GM12878 (cell line): Measurements from ENCODE around the gene DBN1. TPM values are rescaled to one million over a fixed set of nuclear protein-coding genes. Genes with fewer than 3 reads are reported as not detected.
A peak's percentile ranks its signal among the peaks of the same experiment; 100 is the strongest.

ENCODE experiments used
- BCL11A ChIP-seq: IDR thresholded peaks from 2 replicates; pipeline ENCODE4 v1.6.1; 2011; ENCODE audit warnings: low read depth, low read length
- BMI1 ChIP-seq: fragments of 450-650 bp; IDR thresholded peaks from 2 replicates; pipeline ENCODE4 v1.6.1; 2016; ENCODE audit warnings: mild to moderate bottlenecking, moderate library complexity, borderline replicate concordance
- CEBPB ChIP-seq, 2 experiments: fragments of 150-350 bp in 1 of 2; IDR thresholded peaks; 2 replicates each; pipeline ENCODE4 v1.6.1; 2012 to 2014; ENCODE audit warnings: low read depth in 2 of 2, low read length in 2 of 2, borderline replicate concordance in 1 of 2, inconsistent platforms in 1 of 2
- CHD2 ChIP-seq: IDR thresholded peaks from 2 replicates; pipeline ENCODE4 v1.6.1; 2011; ENCODE audit warnings: low read depth, low read length, improper control_type of control experiment, borderline replicate concordance
- CREB1 ChIP-seq: IDR thresholded peaks from 2 replicates; pipeline ENCODE4 v1.6.1; 2012; ENCODE audit warnings: low read depth, mild to moderate bottlenecking, inconsistent platforms
- CREM ChIP-seq: IDR thresholded peaks from 2 replicates; pipeline ENCODE4 v1.6.1; 2014; ENCODE audit warnings: antibody characterized with exemption, low read depth
- DPF2 ChIP-seq: fragments of 450-650 bp; IDR thresholded peaks from 2 replicates; pipeline ENCODE4 v1.6.1; 2017; ENCODE audit warnings: mild to moderate bottlenecking
- EP300 ChIP-seq, 2 experiments: fragments of 150-350 bp in 1 of 2; IDR thresholded peaks; 2 replicates each; pipeline ENCODE4 v1.6.1; 2011 to 2012; ENCODE audit warnings: low read depth in 2 of 2, low read length in 2 of 2, borderline replicate concordance in 1 of 2, improper control_type of control experiment in 1 of 2, inconsistent platforms in 1 of 2; ENCODE audit not compliant: control insufficient read depth in 1 of 2
- HCFC1 ChIP-seq: fragments of 150-350 bp; IDR thresholded peaks from 2 replicates; pipeline ENCODE4 v1.6.1; 2014; ENCODE audit warnings: low read length
- HDAC2 ChIP-seq: fragments of 200-600 bp; sonication (generic); IDR thresholded peaks from 2 replicates; pipeline ENCODE4 v1.6.1; 2017
- LARP7 ChIP-seq: fragments of 450-650 bp; IDR thresholded peaks from 2 replicates; pipeline ENCODE4 v1.6.1; 2017; ENCODE audit warnings: mild to moderate bottlenecking
- MAX ChIP-seq: IDR thresholded peaks from 2 replicates; pipeline ENCODE4 v1.6.1; 2012; ENCODE audit warnings: low read depth, low read length, improper control_type of control experiment
- MEF2A ChIP-seq: IDR thresholded peaks from 2 replicates; pipeline ENCODE4 v1.6.1; 2011; ENCODE audit warnings: low read depth, mild to moderate bottlenecking, low read length, moderate library complexity; ENCODE audit not compliant: insufficient read depth
- MTA2 ChIP-seq: fragments of 450-650 bp; IDR thresholded peaks from 2 replicates; pipeline ENCODE4 v1.6.1; 2016; ENCODE audit warnings: low read depth, mild to moderate bottlenecking, moderate library complexity
- MXI1 ChIP-seq: fragments of 150-350 bp; IDR thresholded peaks from 2 replicates; pipeline ENCODE4 v1.6.1; 2011; ENCODE audit warnings: low read depth, mild to moderate bottlenecking, inconsistent platforms, low read length, improper control_type of control experiment
- NR2F1 ChIP-seq: fragments of 450-650 bp; conservative IDR thresholded peaks from 2 replicates; pipeline ENCODE4 v1.6.1; 2017; ENCODE audit warnings: mild to moderate bottlenecking
- NRF1 ChIP-seq: conservative IDR thresholded peaks from 2 replicates; pipeline ENCODE4 v1.6.1; 2011; ENCODE audit warnings: mild to moderate bottlenecking, low read depth, low read length, improper control_type of control experiment
- SMAD1 ChIP-seq: fragments of 450-650 bp; IDR thresholded peaks from 2 replicates; pipeline ENCODE4 v1.6.1; 2018; ENCODE audit warnings: mild to moderate bottlenecking, low read depth; ENCODE audit not compliant: partially characterized antibody
- SMARCA5 ChIP-seq: fragments of 450-650 bp; IDR thresholded peaks from 2 replicates; pipeline ENCODE4 v1.6.1; 2017; ENCODE audit warnings: mild to moderate bottlenecking
- SP1 ChIP-seq: IDR thresholded peaks from one replicate; pipeline ENCODE4 v1.6.1; 2011; ENCODE audit warnings: low read depth, low read length
- SREBF1 ChIP-seq: IDR thresholded peaks from 2 replicates; pipeline ENCODE4 v1.6.1; 2012; ENCODE audit warnings: mild to moderate bottlenecking, low read length
- TBL1XR1 ChIP-seq: IDR thresholded peaks from 2 replicates; pipeline ENCODE4 v1.6.1; 2012; ENCODE audit warnings: low read depth, low read length, improper control_type of control experiment
- TCF3 ChIP-seq: IDR thresholded peaks from 2 replicates; pipeline ENCODE4 v1.6.1; 2012; ENCODE audit warnings: low read depth, mild to moderate bottlenecking, low read length, borderline replicate concordance; ENCODE audit not compliant: insufficient read depth
- YY1 ChIP-seq: IDR thresholded peaks from 2 replicates; pipeline ENCODE4 v1.6.1; 2011; ENCODE audit warnings: low read depth, mild to moderate bottlenecking, low read length
- ZBED1 ChIP-seq: IDR thresholded peaks from 2 replicates; pipeline ENCODE4 v1.6.1; 2016; ENCODE audit warnings: borderline replicate concordance
- ZBTB11 ChIP-seq: fragments of 450-650 bp; formaldehyde crosslinking; IDR thresholded peaks from 2 replicates; pipeline ENCODE4 v1.5.0; 2022; ENCODE audit warnings: mild to moderate bottlenecking, missing genetic modification characterization
- polyA plus RNA-seq, 11 experiments: library from polyadenylated mRNA; depleted of rRNA in 4 of 11; unstranded in 6 of 11; stranded (reverse) in 5 of 11; fragments of >200 nt; fragmentation: Nextera tagmentation in 4 of 11; fragmentation: Illumina TruSeq in 1 of 11; extraction: Ambion mirVana in 4 of 11; extraction: Trizol in 1 of 11; gene quantifications; 1 replicate in 1 of 11; 2 replicates in 10 of 11; pipeline versions ENCODE4 v1.2.1 to v1.2.3, GENCODE V29; 2011 to 2016; ENCODE audit warnings: inconsistent platforms in 2 of 11, missing spikeins in 2 of 11, low read depth in 1 of 11
- total RNA-seq, 4 experiments: library from RNA; depleted of rRNA in 3 of 4; stranded (reverse); fragments of >200 nt in 3 of 4; fragmentation: Illumina TruSeq in 1 of 4; extraction: Trizol in 1 of 4; gene quantifications; 2 replicates each; pipeline versions ENCODE4 v1.2.1 to v1.2.3, GENCODE V29; 2013 to 2021
- TF ChIP-seq, protein P1 (sequence below): fragments of 450-650 bp; IDR thresholded peaks from 2 replicates; pipeline ENCODE4 v1.6.1; 2016; ENCODE audit warnings: mild to moderate bottlenecking

Gene DBN1
- total and polyA plus RNA-seq, 10 of the 15 experiments (the other 5 are each of a cell fraction or from before 2014, with no cell fraction given) = 0.18 to 81.0 (median 27.9) TPM

DNA sequence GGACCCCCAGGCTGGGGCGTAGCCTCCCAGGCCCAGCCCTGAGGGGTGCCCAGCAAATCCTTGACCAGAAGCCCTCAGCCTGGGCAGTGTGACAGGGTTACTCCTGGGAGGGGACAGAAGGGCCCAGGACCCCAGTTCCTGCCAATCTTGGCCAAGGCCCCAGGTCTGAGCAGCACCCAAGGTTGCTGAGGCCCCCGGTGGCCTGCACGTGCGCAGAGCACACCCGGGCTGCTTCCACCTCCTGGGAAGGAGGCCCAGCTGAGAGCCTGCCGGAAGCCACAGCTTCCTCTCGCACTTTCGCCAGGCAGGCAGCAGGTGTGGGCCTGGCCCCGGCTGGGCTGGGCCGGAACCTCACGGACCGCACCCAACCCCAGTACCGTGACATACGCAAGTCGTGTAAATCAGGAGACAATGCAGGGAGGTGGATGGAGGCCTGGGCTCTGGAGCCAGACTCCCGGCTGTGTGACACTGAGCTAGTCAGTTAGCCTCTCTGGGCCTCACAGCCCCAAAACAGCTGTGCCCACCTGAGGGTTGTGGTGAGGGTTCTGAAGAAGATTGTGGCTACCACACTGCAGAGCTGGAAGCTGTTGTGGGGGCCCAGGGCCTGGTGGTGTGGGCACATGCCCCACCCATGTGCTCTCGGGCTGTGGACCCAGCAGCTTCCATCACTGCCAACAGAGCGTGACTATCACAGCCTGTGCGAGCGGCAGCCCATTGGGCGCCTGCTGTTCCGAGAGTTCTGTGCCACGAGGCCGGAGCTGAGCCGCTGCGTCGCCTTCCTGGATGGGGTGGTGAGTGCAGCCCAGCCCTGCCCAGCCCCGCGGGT is 41.9 kb downstream of the DBN1 start (continued):
- TF ChIP-seq BMI1 (no peak), HCFC1 (no peak), ZBED1 (peak; percentile 98), TCF3 (peak; percentile 100), SMAD1 (no peak), CREM (peak; percentile 65; the same call in 1 of the 2 replicates), CEBPB (IDR thresholded peaks at IDR 0.05; ENCODE audit: borderline replicate concordance in 1 of 2, low read depth in 2 of 2, low read length in 2 of 2) (no peak), NR2F1 (peak; percentile 32; the same call in 1 of the 2 replicates), MXI1 (0 out of 2 replicates have a peak, but pooled peaks have one; percentile 31), CREB1 (no peak), YY1 (peak; percentile 5; the same call in 1 of the 2 replicates), SREBF1 (no peak), ZBTB11 (CRISPR knock-in tag) (no peak), MAX (peak; percentile 80; the same call in 1 of the 2 replicates), TBL1XR1 (peak; percentile 50; the same call in 1 of the 2 replicates), SP1 (peak; percentile 54), HDAC2 (no peak), DPF2 (peak; percentile 88), LARP7 (peak; percentile 34), MEF2A (0 out of 2 replicates have a peak, but pooled peaks have one; percentile 26), MTA2 (peak; percentile 46; the same call in 1 of the 2 replicates), SMARCA5 (peak; percentile 99), EP300 (IDR thresholded peaks at IDR 0.05; ENCODE audit: borderline replicate concordance in 1 of 2, control insufficient read depth in 1 of 2, low read depth in 2 of 2, low read length in 2 of 2) (peak; percentile 55 to 61; a peak in 3 of 4 replicates), NRF1 (peak; percentile 43), BCL11A (no peak), CHD2 (peak; percentile 44; the same call in 1 of the 2 replicates)
- TF ChIP-seq, protein P1, sequence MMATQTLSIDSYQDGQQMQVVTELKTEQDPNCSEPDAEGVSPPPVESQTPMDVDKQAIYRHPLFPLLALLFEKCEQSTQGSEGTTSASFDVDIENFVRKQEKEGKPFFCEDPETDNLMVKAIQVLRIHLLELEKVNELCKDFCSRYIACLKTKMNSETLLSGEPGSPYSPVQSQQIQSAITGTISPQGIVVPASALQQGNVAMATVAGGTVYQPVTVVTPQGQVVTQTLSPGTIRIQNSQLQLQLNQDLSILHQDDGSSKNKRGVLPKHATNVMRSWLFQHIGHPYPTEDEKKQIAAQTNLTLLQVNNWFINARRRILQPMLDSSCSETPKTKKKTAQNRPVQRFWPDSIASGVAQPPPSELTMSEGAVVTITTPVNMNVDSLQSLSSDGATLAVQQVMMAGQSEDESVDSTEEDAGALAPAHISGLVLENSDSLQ = 0 out of 2 replicates have a peak, but pooled peaks have one; percentile 11
